ENCODE data around the gene EREG. TPM values are rescaled to one million over a fixed set of nuclear protein-coding genes. Genes with fewer than 3 reads are reported as not detected.

EREG gene
- total RNA-seq, 4 donors from 2014 or later = 1.2 to 4.0 (median 4.0) TPM; not detected in 1

DNA sequence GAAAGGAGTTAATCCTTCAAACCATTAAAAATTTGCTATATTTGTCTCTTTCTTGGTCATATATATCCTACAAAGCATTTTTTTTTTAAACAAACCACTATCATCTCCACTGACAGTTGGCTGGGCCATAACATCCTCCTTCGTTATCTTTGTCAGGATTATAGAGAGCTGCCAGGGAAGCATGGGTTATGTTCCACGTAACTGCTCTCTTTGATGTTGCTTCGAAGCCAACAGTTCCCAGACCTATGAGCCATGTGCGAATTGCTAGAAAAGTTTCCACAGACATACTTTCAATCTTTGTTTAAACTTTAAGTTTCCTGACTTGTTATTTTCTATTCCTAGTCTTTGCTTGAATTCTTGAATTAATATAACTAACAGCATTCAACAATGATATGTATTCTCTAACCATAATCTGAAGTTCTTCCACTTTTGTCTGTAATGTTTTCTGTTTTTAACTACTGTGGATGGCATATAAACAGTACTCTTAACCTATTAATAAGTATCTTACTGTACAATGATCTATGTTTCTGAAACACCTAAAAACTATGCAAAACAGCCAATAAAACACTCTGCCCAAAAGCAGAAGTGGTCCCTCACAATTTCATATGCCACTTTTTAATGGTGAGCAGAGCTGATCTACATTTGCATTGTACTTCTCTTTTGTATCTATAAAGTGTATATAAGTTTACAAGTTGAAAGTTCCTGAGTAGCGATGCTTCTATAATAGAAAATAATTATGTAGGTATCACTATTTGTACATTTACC, 37.9 kb downstream of the EREG start:
- intact Hi-C loops (cut with DNase I; ENCODE audit: low total_unique reads) = no loop called here
- H3K4me3 ChIP-seq = no peak overlapping the region
- H3K27ac ChIP-seq = no peak overlapping the region
- H3K4me1 ChIP-seq = peaks cover 0 to 3% (median 0%) of the 10 kb centered on the region in 4 donors
- no peaks in the 10 kb centered on the region for H3K27me3 ChIP-seq
- DNase-seq = no peak
- H3K36me3 ChIP-seq = no peaks in the 10 kb centered on the region
- H3K9me3 ChIP-seq = no peaks in the 10 kb centered on the region
- WGBS, 2 donors (ENCODE audit: low coverage in 1 of 2) = 60 to 62% methylated on average over 5 of the region's 5 CpGs
- in situ Hi-C loops (cut with MboI; ENCODE audit: low pct_ligation_motif_present in 1 of 4, low pct_unique_long_range_greater_than_20kb in 1 of 4, low sequenced_read_pairs in 3 of 4) = no loop called here
- TF ChIP-seq POLR2A (IDR thresholded peaks at IDR 0.05) (no peak), EP300 (IDR thresholded peaks at IDR 0.05; ENCODE audit: low read depth) (no peak), POLR2AphosphoS5 (IDR thresholded peaks at IDR 0.05) (no peak)
- TF ChIP-seq, protein P1, sequence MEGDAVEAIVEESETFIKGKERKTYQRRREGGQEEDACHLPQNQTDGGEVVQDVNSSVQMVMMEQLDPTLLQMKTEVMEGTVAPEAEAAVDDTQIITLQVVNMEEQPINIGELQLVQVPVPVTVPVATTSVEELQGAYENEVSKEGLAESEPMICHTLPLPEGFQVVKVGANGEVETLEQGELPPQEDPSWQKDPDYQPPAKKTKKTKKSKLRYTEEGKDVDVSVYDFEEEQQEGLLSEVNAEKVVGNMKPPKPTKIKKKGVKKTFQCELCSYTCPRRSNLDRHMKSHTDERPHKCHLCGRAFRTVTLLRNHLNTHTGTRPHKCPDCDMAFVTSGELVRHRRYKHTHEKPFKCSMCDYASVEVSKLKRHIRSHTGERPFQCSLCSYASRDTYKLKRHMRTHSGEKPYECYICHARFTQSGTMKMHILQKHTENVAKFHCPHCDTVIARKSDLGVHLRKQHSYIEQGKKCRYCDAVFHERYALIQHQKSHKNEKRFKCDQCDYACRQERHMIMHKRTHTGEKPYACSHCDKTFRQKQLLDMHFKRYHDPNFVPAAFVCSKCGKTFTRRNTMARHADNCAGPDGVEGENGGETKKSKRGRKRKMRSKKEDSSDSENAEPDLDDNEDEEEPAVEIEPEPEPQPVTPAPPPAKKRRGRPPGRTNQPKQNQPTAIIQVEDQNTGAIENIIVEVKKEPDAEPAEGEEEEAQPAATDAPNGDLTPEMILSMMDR (IDR thresholded peaks at IDR 0.05) = no peak

GRCh38 chr4:74407891-74408290, 42.9 kb downstream of the EREG start:
- Histone ChIP-seq H3K27ac (no peak overlapping the region), H3K27me3 (no peaks in the 10 kb centered on the region), H3K4me1 (peaks cover 0 to 4% (median 2%) of the 10 kb centered on the region in 4 donors), H3K9me3 (no peaks in the 10 kb centered on the region), H3K36me3 (no peaks in the 10 kb centered on the region), H3K4me3 (no peak overlapping the region)
- intact Hi-C loops (cut with DNase I; ENCODE audit: low total_unique reads) = no loop called here
- in situ Hi-C loops (cut with MboI; ENCODE audit: low pct_ligation_motif_present in 1 of 4, low pct_unique_long_range_greater_than_20kb in 1 of 4, low sequenced_read_pairs in 3 of 4) = no loop called here
- DNase-seq = no peak
- TF ChIP-seq POLR2AphosphoS5 (IDR thresholded peaks at IDR 0.05) (no peak), EP300 (IDR thresholded peaks at IDR 0.05; ENCODE audit: low read depth) (no peak), POLR2A (IDR thresholded peaks at IDR 0.05) (no peak)
- TF ChIP-seq, protein P1 (IDR thresholded peaks at IDR 0.05) = no peak

- in situ Hi-C loops (cut with MboI; ENCODE audit: low pct_ligation_motif_present in 1 of 4, low pct_unique_long_range_greater_than_20kb in 1 of 4, low sequenced_read_pairs in 3 of 4) = no loop called here
- no peak for DNase-seq
- H3K4me3 ChIP-seq = no peak overlapping the region
- no peaks in the 10 kb centered on the region for H3K36me3 ChIP-seq
- TF ChIP-seq POLR2A (IDR thresholded peaks at IDR 0.05) (no peak), POLR2AphosphoS5 (IDR thresholded peaks at IDR 0.05) (no peak), EP300 (IDR thresholded peaks at IDR 0.05; ENCODE audit: low read depth) (no peak)
- TF ChIP-seq, protein P1 (IDR thresholded peaks at IDR 0.05) = no peak
- peaks cover 0 to 4% (median 2%) of the 10 kb centered on the region in 4 donors for H3K4me1 ChIP-seq
- no peak overlapping the region for H3K27ac ChIP-seq
- intact Hi-C loops (cut with DNase I; ENCODE audit: low total_unique reads) = no loop called here
- H3K9me3 ChIP-seq = no peaks in the 10 kb centered on the region
- H3K27me3 ChIP-seq = no peaks in the 10 kb centered on the region
- WGBS, 2 donors (ENCODE audit: low coverage in 1 of 2) = 89 to 92% methylated on average over 1 to 3 of the region's 3 CpGs
These were observed 43.7 kb downstream of the EREG start for GRCh38 chr4:74408639-74409038.

DNA sequence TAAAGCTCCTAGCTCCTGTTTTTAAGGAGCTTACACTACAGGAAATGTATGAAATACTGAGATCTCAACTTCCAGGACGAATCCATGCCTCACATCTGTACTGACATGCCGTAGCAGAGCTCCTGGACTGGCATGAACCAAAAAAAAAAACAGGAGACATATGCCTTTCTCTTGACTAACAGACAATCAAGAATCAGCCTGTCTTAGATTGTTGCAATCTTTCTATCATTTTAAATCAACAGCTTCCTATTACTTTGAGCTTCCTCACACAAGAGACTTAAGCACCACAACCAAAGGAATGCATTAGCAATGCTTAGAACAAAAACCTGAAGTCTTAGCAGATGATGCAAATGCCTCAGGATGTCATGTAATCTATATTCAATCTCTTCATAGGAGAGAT, 45.3 kb downstream of the EREG start:
- in situ Hi-C loops (cut with MboI; ENCODE audit: low pct_ligation_motif_present in 1 of 4, low pct_unique_long_range_greater_than_20kb in 1 of 4, low sequenced_read_pairs in 3 of 4) = no loop called here

More for the DNA sequence above, 45.3 kb downstream of the EREG start:
- intact Hi-C loops (cut with DNase I; ENCODE audit: low total_unique reads) = no loop called here
- TF ChIP-seq, protein P1 (IDR thresholded peaks at IDR 0.05) = no peak
- H3K4me3 ChIP-seq = no peak overlapping the region
- no peaks in the 10 kb centered on the region for H3K27me3 ChIP-seq
- H3K27ac ChIP-seq = no peak overlapping the region
- WGBS, 2 donors (ENCODE audit: low coverage in 1 of 2) = 71 to 79% methylated on average over 2 of the region's 2 CpGs
- no peak for DNase-seq
- H3K36me3 ChIP-seq = no peaks in the 10 kb centered on the region
- peaks cover 0 to 4% (median 2%) of the 10 kb centered on the region in 4 donors for H3K4me1 ChIP-seq
- H3K9me3 ChIP-seq = no peaks in the 10 kb centered on the region
